ENCODE data around the gene DIPK1A.
"Not testable (repeated sequence)": the region's sequence is repeated elsewhere in the genome, so short reads cannot be mapped to it uniquely, and the experiment has no call there.

Gene DIPK1A

GRCh38 chr1:92913093-92913819 is 48.0 kb downstream of the DIPK1A start:
- DNase-seq: no peak

- no peak for DNase-seq
Measured at GRCh38 chr1:92910081-92910480, 51.2 kb downstream of the DIPK1A start.

- DNase-seq: no peak
Measured at GRCh38 chr1:92909321-92909720, 51.9 kb downstream of the DIPK1A start.

GRCh38 chr1:92907949-92908684 is 53.1 kb downstream of the DIPK1A start:
- DNase-seq: no peak

GRCh38 chr1:92903765-92904164 is 57.5 kb downstream of the DIPK1A start:
- no peak for DNase-seq

GRCh38 chr1:92902406-92902744 is 58.9 kb downstream of the DIPK1A start:
- no peak for DNase-seq

GRCh38 chr1:92901699-92902405 is 59.4 kb downstream of the DIPK1A start:
- no peak for DNase-seq

GRCh38 chr1:92901126-92901525 is 60.1 kb downstream of the DIPK1A start:
- DNase-seq: no peak

GRCh38 chr1:92900539-92900938 is 60.7 kb downstream of the DIPK1A start:
- DNase-seq: no peak

GRCh38 chr1:92899780-92900179 is 61.5 kb downstream of the DIPK1A start:
- DNase-seq: no peak

GRCh38 chr1:92898053-92898452 is 63.2 kb downstream of the DIPK1A start:
- not testable (repeated sequence) for DNase-seq

GRCh38 chr1:92887465-92887864 is 73.8 kb downstream of the DIPK1A start:
- no peak for DNase-seq

GRCh38 chr1:92886886-92887419 is 74.3 kb downstream of the DIPK1A start:
- DNase-seq: no peak

GRCh38 chr1:92884195-92884594 is 77.1 kb downstream of the DIPK1A start:
- DNase-seq: no peak

GRCh38 chr1:92883297-92883696 is 78.0 kb downstream of the DIPK1A start:
- no peak for DNase-seq

GRCh38 chr1:92882819-92883218 is 78.4 kb downstream of the DIPK1A start:
- no peak for DNase-seq

GRCh38 chr1:92881391-92881790 is 79.9 kb downstream of the DIPK1A start:
- no peak for DNase-seq

GRCh38 chr1:92879316-92879968 is 81.8 kb downstream of the DIPK1A start:
- peak; percentile 7 for DNase-seq

- DNase-seq: no peak
Measured at GRCh38 chr1:92877792-92878191, 83.5 kb downstream of the DIPK1A start.

GRCh38 chr1:92877081-92877711 is 84.1 kb downstream of the DIPK1A start:
- no peak for DNase-seq

- DNase-seq: no peak
Measured at GRCh38 chr1:92876351-92876750, 84.9 kb downstream of the DIPK1A start.

GRCh38 chr1:92874987-92875386 is 86.3 kb downstream of the DIPK1A start:
- DNase-seq: no peak

- no peak for DNase-seq
Measured at GRCh38 chr1:92872719-92873118, 88.5 kb downstream of the DIPK1A start.

All from NCI-H2227 treated with DMSO at 0.1 percent for 48 hours (cell line).